Heart left ventricle (tissue), 13 donors: ENCODE measurements around the gene DGKZ.

Source experiments
- POLR2A ChIP-seq, 2 donors: fragments of 450-650 bp; IDR thresholded peaks; one replicate each; pipeline ENCODE4 v1.6.1; 2017; ENCODE audit warnings: antibody characterized with exemption in 2 of 2, mild to moderate bottlenecking in 2 of 2, moderate library complexity in 2 of 2
- TF ChIP-seq, protein P1 (sequence below), 12 donors: fragments of 200-600 bp; sonication (generic) in 4 of 12; IDR thresholded peaks; one replicate each; pipeline versions ENCODE4 v1.5.0 to v1.8.0; 2018 to 2022; ENCODE audit warnings: antibody characterized with exemption in 12 of 12, mild to moderate bottlenecking in 5 of 12
- donor health status: ischemic (EF 13 %, LVEDD 7.1; RV severe dilation, severe dysfunction).
- donor health status: DM: no; HTN: yes; CAD: no.
- donor health status: DM: no; HTN: no; CAD: no.
- donor health status: ischemic (EF 25% LVEDD 6.9; RV normal size, moderate dysfunction).
- donor health status: ischemic (EF 25% LVEDD 5.7; RV mildly dilated, moderate dysfunction).
- donor health status: ischemic (EF 35%, LVEDD 5.7; RV mildly dilated, moderate dysfunction).
- donor health status: nonischemic (EF 11% LVEDD 7.7; RV severe dilation, severe dysfunction).
- donor health status: DM: yes; HTN: yes; CAD: no.
- donor health status: PGD.
- donor health status: ischemic (EF 29% LVEDD 5.4; RV normal size, mild dysfunction).
- donor health status: nonischemic (EF 23%, LVEDD 6.1; RV moderate dilation, normal function).

DNA sequence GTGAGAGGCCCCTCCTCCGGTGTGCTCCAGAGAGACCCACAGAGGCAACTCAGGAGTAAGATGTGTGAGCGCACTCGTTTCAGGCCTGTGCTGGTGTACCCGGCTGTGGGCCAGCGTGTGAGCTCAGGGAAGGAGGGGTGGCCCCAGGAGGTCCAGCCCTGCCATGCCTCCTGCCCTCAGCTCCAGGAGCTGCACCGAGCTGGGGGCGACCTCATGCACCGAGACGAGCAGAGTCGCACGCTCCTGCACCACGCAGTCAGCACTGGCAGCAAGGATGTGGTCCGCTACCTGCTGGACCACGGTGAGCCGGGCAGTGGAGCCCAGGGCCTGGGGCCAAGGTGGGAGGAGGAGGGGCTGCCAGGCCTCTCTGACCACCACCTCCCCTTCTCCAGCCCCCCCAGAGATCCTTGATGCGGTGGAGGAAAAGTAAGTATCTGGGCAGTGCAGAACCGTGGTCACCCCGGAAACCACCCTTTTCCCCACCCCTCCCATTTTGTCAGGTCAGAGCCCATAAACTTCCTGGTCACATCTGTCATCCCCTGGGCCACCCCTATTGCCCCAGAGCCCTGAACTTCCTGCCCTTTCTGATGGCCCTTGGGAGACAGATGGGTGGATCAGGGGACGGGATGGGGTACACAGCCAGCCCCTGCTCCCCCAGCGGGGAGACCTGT lies 31.7 kb downstream of the DGKZ start:
- TF ChIP-seq, protein P1, sequence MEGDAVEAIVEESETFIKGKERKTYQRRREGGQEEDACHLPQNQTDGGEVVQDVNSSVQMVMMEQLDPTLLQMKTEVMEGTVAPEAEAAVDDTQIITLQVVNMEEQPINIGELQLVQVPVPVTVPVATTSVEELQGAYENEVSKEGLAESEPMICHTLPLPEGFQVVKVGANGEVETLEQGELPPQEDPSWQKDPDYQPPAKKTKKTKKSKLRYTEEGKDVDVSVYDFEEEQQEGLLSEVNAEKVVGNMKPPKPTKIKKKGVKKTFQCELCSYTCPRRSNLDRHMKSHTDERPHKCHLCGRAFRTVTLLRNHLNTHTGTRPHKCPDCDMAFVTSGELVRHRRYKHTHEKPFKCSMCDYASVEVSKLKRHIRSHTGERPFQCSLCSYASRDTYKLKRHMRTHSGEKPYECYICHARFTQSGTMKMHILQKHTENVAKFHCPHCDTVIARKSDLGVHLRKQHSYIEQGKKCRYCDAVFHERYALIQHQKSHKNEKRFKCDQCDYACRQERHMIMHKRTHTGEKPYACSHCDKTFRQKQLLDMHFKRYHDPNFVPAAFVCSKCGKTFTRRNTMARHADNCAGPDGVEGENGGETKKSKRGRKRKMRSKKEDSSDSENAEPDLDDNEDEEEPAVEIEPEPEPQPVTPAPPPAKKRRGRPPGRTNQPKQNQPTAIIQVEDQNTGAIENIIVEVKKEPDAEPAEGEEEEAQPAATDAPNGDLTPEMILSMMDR (IDR thresholded peaks at IDR 0.05): no peak
- TF ChIP-seq POLR2A (IDR thresholded peaks at IDR 0.05): no peak
